BJ (cell line): ENCODE data around the gene WAPL. TPM values are rescaled to one million over a fixed set of nuclear protein-coding genes. Genes with fewer than 3 reads are reported as not detected.

ENCODE experiments used
- CTCF ChIA-PET: fragments of 350-600 bp; formaldehyde crosslinking; extraction: SDS; loops from one replicate; lab custom pipeline; 2021; ENCODE audit warnings: antibody characterized with exemption, inconsistent platforms; lab: Yijun Ruan, JAX
- POLR2A ChIA-PET: fragments of 300-600 bp; sonication (Branson Sonifier 250); formaldehyde crosslinking; extraction: SDS; loops from one replicate; lab custom pipeline; 2021; ENCODE audit warnings: antibody characterized with exemption; lab: Charles Lee
- DNase-seq: peaks from one replicate; pipeline ENCODE4 v3.0.0-alpha.2; 2011; ENCODE audit warnings: low read depth
- H3K27me3 ChIP-seq: 2 replicates; pipeline ENCODE4 v1.6.0; 2011; ENCODE audit warnings: low read length; ENCODE audit not compliant: control insufficient read depth, insufficient read depth
- H3K36me3 ChIP-seq: 2 replicates; pipeline ENCODE4 v1.5.1; 2011; ENCODE audit warnings: low read length; ENCODE audit not compliant: control insufficient read depth, insufficient read depth
- H3K4me3 ChIP-seq: 2 replicates; pipeline ENCODE4 v1.5.1; 2011; ENCODE audit warnings: low read depth, mild to moderate bottlenecking, control low read depth, low read length
- polyA plus RNA-seq: library from polyadenylated mRNA; depleted of rRNA; stranded (reverse); fragments of >200 nt; gene quantifications from 2 replicates; pipeline ENCODE4 v1.2.3, GENCODE V29; 2011
- TF ChIP-seq, protein P1 (sequence below): IDR thresholded peaks from 2 replicates; pipeline ENCODE4 v1.5.1; 2011; ENCODE audit warnings: low read depth, mild to moderate bottlenecking, control low read depth, inconsistent platforms, low read length, moderate library complexity; ENCODE audit not compliant: insufficient read depth

The WAPL gene
- polyA plus RNA-seq, 1 experiment: 8.8 TPM

DNA sequence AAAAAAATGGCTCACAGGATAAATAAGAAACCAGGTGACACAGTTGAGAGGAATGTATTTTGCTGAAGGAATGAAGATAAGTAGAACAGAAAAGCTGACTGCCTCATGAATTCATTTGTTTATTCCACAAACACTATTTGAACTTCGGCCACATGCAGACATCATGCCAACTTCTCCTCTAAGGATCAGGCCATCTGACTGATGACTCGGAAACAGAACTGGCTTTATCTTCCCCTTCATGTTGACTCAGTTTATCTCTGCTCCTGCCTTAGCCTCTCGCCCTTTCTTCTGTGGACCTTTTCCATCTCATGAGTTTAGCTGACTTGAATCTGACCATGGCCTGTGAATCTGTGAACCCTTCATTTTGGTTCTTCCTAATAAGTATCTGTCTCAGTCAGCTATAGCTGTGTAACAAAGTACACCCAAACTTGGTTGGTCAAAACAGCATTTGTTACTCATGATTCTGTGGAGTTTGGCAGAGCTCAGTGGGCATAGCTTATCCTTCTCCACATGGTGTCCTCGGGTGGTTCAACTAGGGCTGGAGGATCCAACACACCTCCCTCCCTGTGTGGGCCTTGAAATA is 111.0 kb downstream of the WAPL start:
- Histone ChIP-seq H3K36me3 (no peaks in the 10 kb centered on the region), H3K4me3 (no peak overlapping the region), H3K27me3 (no peaks in the 10 kb centered on the region)
- peak; percentile 69 for DNase-seq
- TF ChIP-seq, protein P1, sequence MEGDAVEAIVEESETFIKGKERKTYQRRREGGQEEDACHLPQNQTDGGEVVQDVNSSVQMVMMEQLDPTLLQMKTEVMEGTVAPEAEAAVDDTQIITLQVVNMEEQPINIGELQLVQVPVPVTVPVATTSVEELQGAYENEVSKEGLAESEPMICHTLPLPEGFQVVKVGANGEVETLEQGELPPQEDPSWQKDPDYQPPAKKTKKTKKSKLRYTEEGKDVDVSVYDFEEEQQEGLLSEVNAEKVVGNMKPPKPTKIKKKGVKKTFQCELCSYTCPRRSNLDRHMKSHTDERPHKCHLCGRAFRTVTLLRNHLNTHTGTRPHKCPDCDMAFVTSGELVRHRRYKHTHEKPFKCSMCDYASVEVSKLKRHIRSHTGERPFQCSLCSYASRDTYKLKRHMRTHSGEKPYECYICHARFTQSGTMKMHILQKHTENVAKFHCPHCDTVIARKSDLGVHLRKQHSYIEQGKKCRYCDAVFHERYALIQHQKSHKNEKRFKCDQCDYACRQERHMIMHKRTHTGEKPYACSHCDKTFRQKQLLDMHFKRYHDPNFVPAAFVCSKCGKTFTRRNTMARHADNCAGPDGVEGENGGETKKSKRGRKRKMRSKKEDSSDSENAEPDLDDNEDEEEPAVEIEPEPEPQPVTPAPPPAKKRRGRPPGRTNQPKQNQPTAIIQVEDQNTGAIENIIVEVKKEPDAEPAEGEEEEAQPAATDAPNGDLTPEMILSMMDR: no peak
- ChIA-PET POLR2A (no interaction called here), CTCF (interaction anchor here (0.7 to 2.2 kb wide), 4 partner anchors 9 to 175 kb away, joined by 3 to 24 read pairs (median 4); no protein-coding TSS in a partner anchor)

DNA sequence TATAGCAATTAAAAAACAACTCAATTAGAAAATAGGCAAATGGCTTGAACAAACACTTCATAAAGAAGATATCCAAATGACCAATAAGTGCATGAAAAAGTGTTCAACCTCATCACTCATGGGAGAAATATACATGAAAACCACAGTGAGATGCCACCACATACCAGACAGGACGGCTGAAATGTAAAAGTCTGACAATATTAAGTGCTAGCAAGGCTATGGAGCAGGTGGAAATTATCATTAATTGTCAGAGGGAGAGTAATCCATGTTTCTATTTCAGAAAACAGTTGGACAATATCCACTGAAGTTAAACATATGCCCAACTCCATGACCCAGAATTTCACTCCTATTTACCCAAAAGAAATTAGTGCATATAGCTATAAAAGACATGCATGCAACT is 112.4 kb downstream of the WAPL start:
- TF ChIP-seq, protein P1: no peak
- Histone ChIP-seq H3K36me3 (no peaks in the 10 kb centered on the region), H3K4me3 (no peak overlapping the region), H3K27me3 (no peaks in the 10 kb centered on the region)
- POLR2A ChIA-PET: no interaction called here
- no peak for DNase-seq
- CTCF ChIA-PET: interaction anchor here (1.5 kb wide), 1 partner anchor 9 kb away, joined by 3 read pairs; no protein-coding TSS in a partner anchor

DNA sequence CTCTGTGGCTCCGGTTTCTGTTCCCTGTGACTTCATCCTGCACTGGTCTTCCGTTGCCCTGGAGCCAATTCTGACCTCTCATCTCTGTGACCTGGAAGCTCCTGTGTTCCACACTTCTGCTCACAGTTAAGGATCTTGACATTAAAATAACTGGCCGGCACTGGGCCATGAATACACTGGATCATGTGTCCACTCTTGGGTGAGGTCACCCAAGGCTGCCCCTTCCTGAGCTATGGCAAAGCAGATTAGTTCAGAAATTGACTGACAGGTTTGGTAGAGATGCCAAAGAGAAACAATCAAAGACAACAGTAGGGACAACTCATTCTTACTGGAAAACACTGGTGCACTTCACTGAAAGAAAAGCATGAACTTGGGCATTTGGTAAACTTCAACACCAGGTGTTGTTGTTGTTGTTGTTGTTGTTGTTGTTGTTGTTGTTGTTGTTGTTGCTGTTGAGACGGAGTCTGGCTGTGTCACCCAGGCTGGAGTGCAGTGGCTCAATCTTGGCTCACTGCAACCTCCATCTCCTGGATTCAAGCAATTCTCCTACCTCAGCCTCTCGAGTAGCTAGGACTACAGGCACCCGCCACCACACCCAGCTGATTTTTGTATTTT is 118.3 kb downstream of the WAPL start:
- Histone ChIP-seq H3K27me3 (no peaks in the 10 kb centered on the region), H3K36me3 (no peaks in the 10 kb centered on the region), H3K4me3 (no peak overlapping the region)
- ChIA-PET CTCF (interaction anchor here (0.8 to 3.7 kb wide), 5 partner anchors 8 to 498 kb away, joined by 3 to 24 read pairs (median 6); no protein-coding TSS in a partner anchor), POLR2A (no interaction called here)
- DNase-seq: no peak
- TF ChIP-seq, protein P1: no peak

DNA sequence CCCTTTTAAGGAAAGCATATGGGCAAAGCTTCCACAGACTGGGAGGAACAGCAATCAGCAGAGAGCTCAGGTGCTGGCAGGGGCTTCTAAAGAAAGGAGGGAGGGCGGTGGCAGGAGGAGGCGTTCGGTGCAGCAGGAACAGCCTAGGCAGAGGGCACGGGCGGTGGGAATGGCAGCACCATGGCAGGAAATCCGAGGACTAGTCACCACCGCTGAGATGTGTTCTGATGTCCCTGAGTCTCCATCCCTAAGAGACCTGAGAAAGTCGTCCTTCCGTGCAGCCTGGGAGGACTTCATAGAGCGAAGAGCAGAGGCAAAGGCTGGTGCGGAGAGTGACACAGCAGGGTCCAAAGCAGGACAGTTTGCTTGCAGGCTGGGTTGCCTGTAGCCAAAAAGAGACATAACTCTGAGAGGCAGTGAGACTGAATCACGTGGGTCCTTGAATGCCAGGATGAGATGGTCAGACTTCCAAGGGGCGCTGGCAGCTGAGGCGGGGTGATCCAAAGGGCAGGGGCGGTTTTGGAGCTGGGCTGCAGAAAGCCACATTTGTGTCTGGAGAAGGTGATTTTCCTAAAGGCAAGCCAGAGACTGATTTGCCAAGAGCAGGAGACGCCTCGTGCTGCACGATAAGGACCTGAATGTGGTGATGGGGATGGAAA is 119.2 kb downstream of the WAPL start:
- Histone ChIP-seq H3K36me3 (no peaks in the 10 kb centered on the region), H3K4me3 (no peak overlapping the region), H3K27me3 (no peaks in the 10 kb centered on the region)
- POLR2A ChIA-PET: no interaction called here
- peak; percentile 17 for DNase-seq
- TF ChIP-seq, protein P1: no peak
- CTCF ChIA-PET: interaction anchor here (0.8 to 3.7 kb wide), 5 partner anchors 9 to 499 kb away, joined by 3 to 24 read pairs (median 6); no protein-coding TSS in a partner anchor
